IPS-18c (cell line): ENCODE measurements around the gene SDHD.

ENCODE experiments used
- H3K4me3 ChIP-seq: 2 replicates; pipeline ENCODE4 v1.7.0; 2013; ENCODE audit warnings: low read depth, mild to moderate bottlenecking, low read length, moderate library complexity; ENCODE audit not compliant: insufficient read depth
- H3K9me3 ChIP-seq: one replicate; pipeline ENCODE4 v1.6.1; 2013; ENCODE audit warnings: mild to moderate bottlenecking, low read length, moderate library complexity; ENCODE audit not compliant: control insufficient read depth, insufficient read depth

The SDHD gene

GRCh38 chr11:112143597-112143996, 56.9 kb downstream of the SDHD start:
- no peak overlapping the region for H3K4me3 ChIP-seq

More at GRCh38 chr11:112143597-112143996, 56.9 kb downstream of the SDHD start:
- H3K9me3 ChIP-seq, result no peaks in the 10 kb centered on the region
